ENCODE measurements around the gene LTF. TPM values are rescaled to one million over a fixed set of nuclear protein-coding genes. Genes with fewer than 3 reads are reported as not detected.

The LTF gene
- total RNA-seq, 6 experiments from 2014 or later: 0.19 to 3.6 (median 2.0) TPM

GRCh38 chr3:46501702-46502101, 37.0 kb upstream of the LTF start:
- no peak for TF ChIP-seq POLR2A (IDR thresholded peaks at IDR 0.05)
- TF ChIP-seq CTCF (IDR thresholded peaks at IDR 0.05): no peak
- ATAC-seq (peak in 1 of 4 donors; percentile 6), DNase-seq (no peak)
- WGBS (ENCODE audit: insufficient coverage, low coverage, low lambda C conversion rate, missing lambda C conversion rate): 27% methylated on average over 4 of the region's 4 CpGs
- H3K27ac ChIP-seq: peak overlapping the region in 2 of 3 donors; percentile 39 to 62
- H3K9me3 ChIP-seq: no peaks in the 10 kb centered on the region
- no peaks in the 10 kb centered on the region for H3K27me3 ChIP-seq
- H3K36me3 ChIP-seq: no peaks in the 10 kb centered on the region
- H3K4me1 ChIP-seq: peaks cover 0 to 40% (median 11%) of the 10 kb centered on the region in 4 donors
- H3K4me3 ChIP-seq: peak overlapping the region in 2 of 3 donors; percentile 70 to 79
- intact Hi-C loops (cut with DNase I): no loop called here

DNA sequence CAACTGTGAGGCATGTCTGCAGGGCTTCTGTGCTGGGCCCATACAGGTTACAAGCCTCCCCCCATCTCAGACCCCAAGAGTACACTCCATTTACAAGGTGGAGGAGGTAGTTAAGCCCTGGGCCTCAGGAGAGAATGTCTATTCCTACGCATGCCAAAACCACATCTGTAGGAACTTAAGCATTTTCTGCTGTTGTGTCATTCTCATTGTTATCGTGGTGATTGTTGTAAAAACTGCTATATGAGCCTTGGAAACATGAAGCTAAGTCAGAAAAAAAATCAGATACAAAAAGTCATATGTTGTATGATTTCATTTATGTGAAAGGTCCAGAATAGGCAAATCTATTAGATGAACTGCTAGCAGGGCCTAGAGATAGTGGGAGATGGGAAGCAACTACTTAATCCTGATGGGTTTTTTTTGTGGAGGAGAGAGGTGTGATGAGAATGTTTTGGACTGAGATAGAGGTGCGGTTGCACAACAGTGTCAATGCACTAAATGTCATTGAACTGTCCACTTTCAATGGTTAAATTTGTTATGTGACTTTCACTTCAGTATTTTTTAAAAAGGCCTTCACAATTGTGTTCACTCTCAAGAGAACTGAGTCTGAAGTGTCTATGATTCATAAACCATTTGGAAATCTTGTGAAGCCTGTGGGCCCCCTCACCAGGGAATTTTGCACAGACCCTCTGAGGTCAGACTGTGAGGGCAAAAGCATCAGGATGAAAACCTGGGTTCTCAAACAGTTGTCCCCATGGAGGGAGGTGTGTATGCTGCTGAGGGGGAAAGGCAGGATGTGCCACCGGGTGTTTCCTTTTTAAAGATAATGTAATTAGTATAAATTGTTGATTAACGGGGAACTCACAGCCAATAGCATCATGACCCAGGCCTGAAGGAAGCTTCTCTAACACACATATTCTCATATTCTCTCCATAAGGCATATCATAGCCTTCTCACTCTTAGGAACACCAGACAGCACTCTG, 36.2 kb upstream of the LTF start:
- 20% methylated on average over 5 of the region's 5 CpGs for WGBS (ENCODE audit: insufficient coverage, low coverage, low lambda C conversion rate, missing lambda C conversion rate)
- H3K27me3 ChIP-seq: no peaks in the 10 kb centered on the region
- H3K27ac ChIP-seq: peak overlapping the region in 2 of 3 donors; percentile 62 to 76
- no peaks in the 10 kb centered on the region for H3K36me3 ChIP-seq
- TF ChIP-seq POLR2A (IDR thresholded peaks at IDR 0.05): no peak
- TF ChIP-seq CTCF (IDR thresholded peaks at IDR 0.05): no peak
- intact Hi-C loops (cut with DNase I): no loop called here
- ATAC-seq: peak; percentile 22 to 43 (median 34)
- no peak for DNase-seq
- H3K4me3 ChIP-seq: peak overlapping the region in 2 of 3 donors; percentile 70 to 79
- H3K4me1 ChIP-seq: peaks cover 0 to 47% (median 14%) of the 10 kb centered on the region in 4 donors
- no peaks in the 10 kb centered on the region for H3K9me3 ChIP-seq

- ATAC-seq (peak in 2 of 4 donors; percentile 2 to 8), DNase-seq (no peak)
- Histone ChIP-seq H3K36me3 (no peaks in the 10 kb centered on the region), H3K4me3 (peak overlapping the region; percentile 46 to 79 (median 70)), H3K27me3 (no peaks in the 10 kb centered on the region), H3K27ac (peak overlapping the region; percentile 37 to 76 (median 60)), H3K4me1 (peaks cover 0 to 52% (median 17%) of the 10 kb centered on the region in 4 donors), H3K9me3 (no peaks in the 10 kb centered on the region)
- WGBS (ENCODE audit: insufficient coverage, low coverage, low lambda C conversion rate, missing lambda C conversion rate): 25% methylated on average over 6 of the region's 6 CpGs
- intact Hi-C loops (cut with DNase I): no loop called here
- TF ChIP-seq CTCF (IDR thresholded peaks at IDR 0.05) (no peak), POLR2A (IDR thresholded peaks at IDR 0.05) (no peak)
Observed at GRCh38 chr3:46498916-46499519, 34.3 kb upstream of the LTF start.

DNA sequence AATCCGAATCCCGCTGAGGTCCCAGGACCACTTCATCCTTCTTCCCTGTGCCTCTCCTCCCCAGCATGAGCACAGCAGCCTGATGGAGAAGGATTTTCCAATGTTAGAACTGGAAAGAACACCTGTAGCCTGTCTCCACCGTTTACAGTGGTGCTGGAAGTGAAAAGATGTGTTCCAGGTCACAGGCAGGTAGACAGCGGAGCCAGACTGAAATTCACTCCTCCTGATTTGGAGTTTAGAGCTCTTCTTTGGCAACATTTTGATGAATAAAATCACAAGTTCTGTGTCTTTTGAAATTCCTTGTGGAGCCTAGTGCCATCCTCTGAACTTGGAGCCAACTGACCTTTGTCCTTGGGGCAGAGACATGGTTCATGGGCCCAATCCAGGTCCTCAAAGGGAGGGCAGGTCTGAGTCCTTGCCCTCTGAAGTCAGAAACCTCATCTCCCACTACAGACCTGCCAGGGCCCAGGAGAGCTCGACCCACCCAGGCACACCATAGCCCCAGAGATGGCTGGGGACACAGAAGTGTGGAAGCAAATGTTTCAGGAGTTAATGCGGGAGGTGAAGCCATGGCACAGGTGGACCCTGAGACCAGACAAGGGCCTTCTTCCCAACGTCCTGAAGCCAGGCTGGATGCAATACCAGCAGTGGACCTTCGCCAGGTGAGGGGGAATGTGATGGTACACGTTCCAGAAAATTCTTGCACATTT, 33.0 kb upstream of the LTF start, which contains the start of gene RTP3:
RTP3 (plus strand) TSS at position 421 of the 710 bp plus-strand sequence; CDS start at position 508, 87 bp downstream.
- Histone ChIP-seq H3K4me1 (peaks cover 0 to 49% (median 17%) of the 10 kb centered on the region in 4 donors), H3K27ac (peak within 1 kb of the TSS; percentile 37 to 76 (median 60)), H3K27me3 (no peaks in the 10 kb centered on the region), H3K4me3 (peak within 1 kb of the TSS; percentile 46 to 79 (median 70)), H3K36me3 (no peaks in the 10 kb centered on the region), H3K9me3 (no peaks in the 10 kb centered on the region)
- intact Hi-C loops (cut with DNase I): no loop called here
- TF ChIP-seq CTCF (IDR thresholded peaks at IDR 0.05): no peak
- TF ChIP-seq POLR2A (IDR thresholded peaks at IDR 0.05): no peak
- DNase-seq (peak; percentile 46 to 87 (median 76)), ATAC-seq (peak; percentile 50 to 83 (median 62))
- WGBS (ENCODE audit: insufficient coverage, low coverage, low lambda C conversion rate, missing lambda C conversion rate): 25% methylated on average over 6 of the region's 9 CpGs

All from right lobe of liver (tissue), 6 donors.